Vagina (tissue), 2 donors: ENCODE results near the gene FOXK1.

ENCODE experiments used
- POLR2A ChIP-seq, 2 donors: fragments of 450-650 bp; IDR thresholded peaks; one replicate each; pipeline ENCODE4 v1.6.1; 2017; ENCODE audit warnings: antibody characterized with exemption in 2 of 2, mild to moderate bottlenecking in 2 of 2, moderate library complexity in 2 of 2
- TF ChIP-seq, protein P1 (sequence below), 3 experiments: fragments of 450-650 bp in 2 of 3; fragments of 200-600 bp in 1 of 3; sonication (generic) in 1 of 3; IDR thresholded peaks; one replicate each; pipeline ENCODE4 v1.5.1; 2017 to 2019; ENCODE audit warnings: antibody characterized with exemption in 3 of 3, mild to moderate bottlenecking in 2 of 3, moderate library complexity in 2 of 3

DNA sequence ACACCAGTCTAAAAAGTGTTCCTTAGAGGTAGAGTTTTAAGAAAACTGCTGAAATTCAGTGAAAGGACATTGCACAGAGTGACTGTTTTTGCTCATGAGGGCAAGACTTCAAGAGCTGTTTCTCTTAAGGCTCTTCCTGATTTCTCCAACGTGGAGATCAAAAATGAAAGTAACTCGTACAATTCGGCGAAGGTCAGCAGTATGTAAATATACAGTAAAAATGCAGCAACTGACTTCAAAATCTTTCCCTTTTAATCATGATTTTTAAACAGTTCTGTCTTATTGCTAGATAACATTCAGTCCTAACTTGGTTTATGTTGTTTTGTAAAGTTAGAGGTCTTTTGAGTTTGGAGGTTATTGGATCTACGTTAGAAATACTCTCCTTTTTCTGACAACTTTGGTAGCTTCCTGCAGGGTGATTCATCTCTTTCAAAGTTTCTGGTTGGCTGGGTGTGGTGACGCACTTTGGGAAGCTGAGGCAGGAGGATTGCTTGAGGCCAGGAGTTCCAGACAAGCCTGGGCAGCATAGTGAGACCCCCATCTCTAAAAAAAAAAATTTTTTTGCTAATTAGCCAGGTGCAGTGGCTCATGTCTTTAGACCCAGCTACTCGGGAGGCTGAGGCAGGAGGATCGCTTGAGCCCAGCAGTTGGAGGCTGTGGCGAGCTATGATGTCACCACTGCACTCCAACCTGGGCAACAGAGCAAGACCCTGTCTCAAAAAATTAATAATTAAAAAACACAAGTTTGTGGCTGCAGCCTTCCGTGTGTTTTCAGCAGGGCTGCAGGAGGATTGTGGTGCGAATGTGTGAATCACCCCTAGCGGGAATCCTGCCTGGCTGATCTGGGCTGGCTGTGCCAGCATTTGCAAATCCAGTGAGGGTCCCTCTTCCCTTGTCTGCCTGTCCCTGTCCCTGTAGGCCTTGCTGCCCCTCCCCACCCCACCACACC lies 64.2 kb downstream of the FOXK1 start:
- TF ChIP-seq, protein P1, sequence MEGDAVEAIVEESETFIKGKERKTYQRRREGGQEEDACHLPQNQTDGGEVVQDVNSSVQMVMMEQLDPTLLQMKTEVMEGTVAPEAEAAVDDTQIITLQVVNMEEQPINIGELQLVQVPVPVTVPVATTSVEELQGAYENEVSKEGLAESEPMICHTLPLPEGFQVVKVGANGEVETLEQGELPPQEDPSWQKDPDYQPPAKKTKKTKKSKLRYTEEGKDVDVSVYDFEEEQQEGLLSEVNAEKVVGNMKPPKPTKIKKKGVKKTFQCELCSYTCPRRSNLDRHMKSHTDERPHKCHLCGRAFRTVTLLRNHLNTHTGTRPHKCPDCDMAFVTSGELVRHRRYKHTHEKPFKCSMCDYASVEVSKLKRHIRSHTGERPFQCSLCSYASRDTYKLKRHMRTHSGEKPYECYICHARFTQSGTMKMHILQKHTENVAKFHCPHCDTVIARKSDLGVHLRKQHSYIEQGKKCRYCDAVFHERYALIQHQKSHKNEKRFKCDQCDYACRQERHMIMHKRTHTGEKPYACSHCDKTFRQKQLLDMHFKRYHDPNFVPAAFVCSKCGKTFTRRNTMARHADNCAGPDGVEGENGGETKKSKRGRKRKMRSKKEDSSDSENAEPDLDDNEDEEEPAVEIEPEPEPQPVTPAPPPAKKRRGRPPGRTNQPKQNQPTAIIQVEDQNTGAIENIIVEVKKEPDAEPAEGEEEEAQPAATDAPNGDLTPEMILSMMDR (IDR thresholded peaks at IDR 0.05), result no peak
- no peak for TF ChIP-seq POLR2A (IDR thresholded peaks at IDR 0.05)
